H1 (cell line): ENCODE results near the gene IFTAP. TPM values are rescaled to one million over a fixed set of nuclear protein-coding genes. Genes with fewer than 3 reads are reported as not detected.

Experiments
- HDAC6 ChIP-seq: IDR thresholded peaks from one replicate; pipeline ENCODE4 v1.7.1; 2012; ENCODE audit warnings: low read depth, mild to moderate bottlenecking, inconsistent platforms, low read length, moderate library complexity
- POLR2A ChIP-seq, 2 experiments: IDR thresholded peaks; 1 replicate in 1 of 2; 2 replicates in 1 of 2; pipeline ENCODE4 v1.6.1; 2011; ENCODE audit warnings: low read depth in 2 of 2, low read length in 2 of 2, mild to moderate bottlenecking in 2 of 2; ENCODE audit errors: control extremely low read depth in 1 of 2
- RXRA ChIP-seq: IDR thresholded peaks from 2 replicates; pipeline ENCODE4 v1.6.1; 2011; ENCODE audit warnings: low read depth, mild to moderate bottlenecking, low read length, moderate library complexity; ENCODE audit not compliant: insufficient read depth
- SIX5 ChIP-seq: IDR thresholded peaks from 2 replicates; pipeline ENCODE4 v1.6.1; 2011; ENCODE audit warnings: mild to moderate bottlenecking, low read depth, low read length
- SRF ChIP-seq: IDR thresholded peaks from 2 replicates; pipeline ENCODE4 v1.6.1; 2011; ENCODE audit warnings: mild to moderate bottlenecking, low read depth, low read length, moderate library complexity
- polyA plus RNA-seq, 7 experiments: library from polyadenylated mRNA; depleted of rRNA in 3 of 7; stranded (reverse) in 5 of 7; unstranded in 2 of 7; fragments of >200 nt in 5 of 7; fragments of 200-250 nt in 2 of 7; gene quantifications; 1 replicate in 5 of 7; 2 replicates in 1 of 7; 4 replicates in 1 of 7; pipeline versions ENCODE4 v1.2.1 to v1.2.3, GENCODE V29; 2011 to 2013; ENCODE audit warnings: missing spikeins in 2 of 7, mixed read lengths in 2 of 7
- total RNA-seq: library from RNA; stranded (reverse); fragmentation: NEBNext Ultra II Directional; extraction: Animal tissue kit (Norgen Biotek cat#: 25700); gene quantifications from 2 replicates; pipeline ENCODE4 v1.2.1, GENCODE V29; 2021
- TF ChIP-seq, protein P1 (sequence below): fragments of 300-600 bp; sonication (generic); IDR thresholded peaks from 2 replicates; pipeline ENCODE4 v1.7.1; 2012; ENCODE audit warnings: low read length, moderate library complexity, mild to moderate bottlenecking, inconsistent platforms; ENCODE audit not compliant: insufficient replicate concordance
- TF ChIP-seq, protein P2 (sequence below): IDR thresholded peaks from 2 replicates; pipeline ENCODE4 v1.6.1; 2012; ENCODE audit warnings: inconsistent platforms

The IFTAP gene
- total and polyA plus RNA-seq, 2 of the 8 experiments (the other 6 are each of a cell fraction or from before 2014, with no cell fraction given) = 21.2 to 23.9 TPM

DNA sequence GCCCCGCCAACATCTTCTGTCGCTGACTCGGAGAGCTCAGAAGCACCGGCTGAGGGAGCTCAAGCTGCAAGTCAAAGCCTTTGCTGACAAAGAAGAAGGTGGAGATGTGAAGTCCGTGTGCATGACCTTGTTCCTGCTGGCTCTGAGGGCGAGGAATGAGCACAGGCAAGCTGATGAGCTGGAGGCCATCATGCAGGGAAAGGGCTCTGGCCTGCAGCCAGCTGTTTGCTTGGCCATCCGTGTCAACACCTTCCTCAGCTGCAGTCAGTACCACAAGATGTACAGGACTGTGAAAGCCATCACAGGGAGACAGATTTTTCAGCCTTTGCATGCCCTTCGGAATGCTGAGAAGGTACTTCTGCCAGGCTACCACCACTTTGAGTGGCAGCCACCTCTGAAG is 19.8 kb upstream of the IFTAP start (continued):
- TF ChIP-seq, protein P1, sequence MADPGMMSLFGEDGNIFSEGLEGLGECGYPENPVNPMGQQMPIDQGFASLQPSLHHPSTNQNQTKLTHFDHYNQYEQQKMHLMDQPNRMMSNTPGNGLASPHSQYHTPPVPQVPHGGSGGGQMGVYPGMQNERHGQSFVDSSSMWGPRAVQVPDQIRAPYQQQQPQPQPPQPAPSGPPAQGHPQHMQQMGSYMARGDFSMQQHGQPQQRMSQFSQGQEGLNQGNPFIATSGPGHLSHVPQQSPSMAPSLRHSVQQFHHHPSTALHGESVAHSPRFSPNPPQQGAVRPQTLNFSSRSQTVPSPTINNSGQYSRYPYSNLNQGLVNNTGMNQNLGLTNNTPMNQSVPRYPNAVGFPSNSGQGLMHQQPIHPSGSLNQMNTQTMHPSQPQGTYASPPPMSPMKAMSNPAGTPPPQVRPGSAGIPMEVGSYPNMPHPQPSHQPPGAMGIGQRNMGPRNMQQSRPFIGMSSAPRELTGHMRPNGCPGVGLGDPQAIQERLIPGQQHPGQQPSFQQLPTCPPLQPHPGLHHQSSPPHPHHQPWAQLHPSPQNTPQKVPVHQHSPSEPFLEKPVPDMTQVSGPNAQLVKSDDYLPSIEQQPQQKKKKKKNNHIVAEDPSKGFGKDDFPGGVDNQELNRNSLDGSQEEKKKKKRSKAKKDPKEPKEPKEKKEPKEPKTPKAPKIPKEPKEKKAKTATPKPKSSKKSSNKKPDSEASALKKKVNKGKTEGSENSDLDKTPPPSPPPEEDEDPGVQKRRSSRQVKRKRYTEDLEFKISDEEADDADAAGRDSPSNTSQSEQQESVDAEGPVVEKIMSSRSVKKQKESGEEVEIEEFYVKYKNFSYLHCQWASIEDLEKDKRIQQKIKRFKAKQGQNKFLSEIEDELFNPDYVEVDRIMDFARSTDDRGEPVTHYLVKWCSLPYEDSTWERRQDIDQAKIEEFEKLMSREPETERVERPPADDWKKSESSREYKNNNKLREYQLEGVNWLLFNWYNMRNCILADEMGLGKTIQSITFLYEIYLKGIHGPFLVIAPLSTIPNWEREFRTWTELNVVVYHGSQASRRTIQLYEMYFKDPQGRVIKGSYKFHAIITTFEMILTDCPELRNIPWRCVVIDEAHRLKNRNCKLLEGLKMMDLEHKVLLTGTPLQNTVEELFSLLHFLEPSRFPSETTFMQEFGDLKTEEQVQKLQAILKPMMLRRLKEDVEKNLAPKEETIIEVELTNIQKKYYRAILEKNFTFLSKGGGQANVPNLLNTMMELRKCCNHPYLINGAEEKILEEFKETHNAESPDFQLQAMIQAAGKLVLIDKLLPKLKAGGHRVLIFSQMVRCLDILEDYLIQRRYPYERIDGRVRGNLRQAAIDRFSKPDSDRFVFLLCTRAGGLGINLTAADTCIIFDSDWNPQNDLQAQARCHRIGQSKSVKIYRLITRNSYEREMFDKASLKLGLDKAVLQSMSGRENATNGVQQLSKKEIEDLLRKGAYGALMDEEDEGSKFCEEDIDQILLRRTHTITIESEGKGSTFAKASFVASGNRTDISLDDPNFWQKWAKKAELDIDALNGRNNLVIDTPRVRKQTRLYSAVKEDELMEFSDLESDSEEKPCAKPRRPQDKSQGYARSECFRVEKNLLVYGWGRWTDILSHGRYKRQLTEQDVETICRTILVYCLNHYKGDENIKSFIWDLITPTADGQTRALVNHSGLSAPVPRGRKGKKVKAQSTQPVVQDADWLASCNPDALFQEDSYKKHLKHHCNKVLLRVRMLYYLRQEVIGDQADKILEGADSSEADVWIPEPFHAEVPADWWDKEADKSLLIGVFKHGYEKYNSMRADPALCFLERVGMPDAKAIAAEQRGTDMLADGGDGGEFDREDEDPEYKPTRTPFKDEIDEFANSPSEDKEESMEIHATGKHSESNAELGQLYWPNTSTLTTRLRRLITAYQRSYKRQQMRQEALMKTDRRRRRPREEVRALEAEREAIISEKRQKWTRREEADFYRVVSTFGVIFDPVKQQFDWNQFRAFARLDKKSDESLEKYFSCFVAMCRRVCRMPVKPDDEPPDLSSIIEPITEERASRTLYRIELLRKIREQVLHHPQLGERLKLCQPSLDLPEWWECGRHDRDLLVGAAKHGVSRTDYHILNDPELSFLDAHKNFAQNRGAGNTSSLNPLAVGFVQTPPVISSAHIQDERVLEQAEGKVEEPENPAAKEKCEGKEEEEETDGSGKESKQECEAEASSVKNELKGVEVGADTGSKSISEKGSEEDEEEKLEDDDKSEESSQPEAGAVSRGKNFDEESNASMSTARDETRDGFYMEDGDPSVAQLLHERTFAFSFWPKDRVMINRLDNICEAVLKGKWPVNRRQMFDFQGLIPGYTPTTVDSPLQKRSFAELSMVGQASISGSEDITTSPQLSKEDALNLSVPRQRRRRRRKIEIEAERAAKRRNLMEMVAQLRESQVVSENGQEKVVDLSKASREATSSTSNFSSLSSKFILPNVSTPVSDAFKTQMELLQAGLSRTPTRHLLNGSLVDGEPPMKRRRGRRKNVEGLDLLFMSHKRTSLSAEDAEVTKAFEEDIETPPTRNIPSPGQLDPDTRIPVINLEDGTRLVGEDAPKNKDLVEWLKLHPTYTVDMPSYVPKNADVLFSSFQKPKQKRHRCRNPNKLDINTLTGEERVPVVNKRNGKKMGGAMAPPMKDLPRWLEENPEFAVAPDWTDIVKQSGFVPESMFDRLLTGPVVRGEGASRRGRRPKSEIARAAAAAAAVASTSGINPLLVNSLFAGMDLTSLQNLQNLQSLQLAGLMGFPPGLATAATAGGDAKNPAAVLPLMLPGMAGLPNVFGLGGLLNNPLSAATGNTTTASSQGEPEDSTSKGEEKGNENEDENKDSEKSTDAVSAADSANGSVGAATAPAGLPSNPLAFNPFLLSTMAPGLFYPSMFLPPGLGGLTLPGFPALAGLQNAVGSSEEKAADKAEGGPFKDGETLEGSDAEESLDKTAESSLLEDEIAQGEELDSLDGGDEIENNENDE = no peak
- TF ChIP-seq RXRA (no peak), SIX5 (no peak), POLR2A (IDR thresholded peaks at IDR 0.05; ENCODE audit: control extremely low read depth in 1 of 2, low read depth in 2 of 2, low read length in 2 of 2) (no peak), HDAC6 (no peak), SRF (no peak)
- TF ChIP-seq, protein P2, sequence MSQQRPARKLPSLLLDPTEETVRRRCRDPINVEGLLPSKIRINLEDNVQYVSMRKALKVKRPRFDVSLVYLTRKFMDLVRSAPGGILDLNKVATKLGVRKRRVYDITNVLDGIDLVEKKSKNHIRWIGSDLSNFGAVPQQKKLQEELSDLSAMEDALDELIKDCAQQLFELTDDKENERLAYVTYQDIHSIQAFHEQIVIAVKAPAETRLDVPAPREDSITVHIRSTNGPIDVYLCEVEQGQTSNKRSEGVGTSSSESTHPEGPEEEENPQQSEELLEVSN = no peak
- TF ChIP-seq, all 59 proteins: peak for 0
